Mucosa of rectum (tissue), 2 donors: ENCODE results near the gene MRPL27.
"Not testable (repeated sequence)": the region's sequence is repeated elsewhere in the genome, so short reads cannot be mapped to it uniquely, and the experiment has no call there.

Experiments
- H3K27ac ChIP-seq, 2 donors: one replicate each; pipeline ENCODE4 v1.7.0; 2013; ENCODE audit warnings: inconsistent platforms in 2 of 2, low read depth in 2 of 2, low read length in 2 of 2
- H3K27me3 ChIP-seq, 2 donors: one replicate each; pipeline ENCODE4 v1.7.0; 2013; ENCODE audit warnings: low read length in 2 of 2; ENCODE audit not compliant: control insufficient read depth in 2 of 2, insufficient read depth in 2 of 2
- H3K36me3 ChIP-seq, 2 donors: one replicate each; pipeline ENCODE4 v1.7.0; 2013; ENCODE audit warnings: low read length in 2 of 2; ENCODE audit not compliant: control insufficient read depth in 2 of 2, insufficient read depth in 2 of 2
- H3K4me1 ChIP-seq, 2 donors: one replicate each; pipeline ENCODE4 v1.7.0; 2013; ENCODE audit warnings: low read length in 2 of 2, mild to moderate bottlenecking in 1 of 2; ENCODE audit not compliant: control insufficient read depth in 2 of 2, insufficient read depth in 2 of 2
- H3K4me3 ChIP-seq, 2 donors: one replicate each; pipeline ENCODE4 v1.7.0; 2013; ENCODE audit warnings: low read length in 2 of 2
- H3K9ac ChIP-seq, 2 donors: one replicate each; pipeline ENCODE4 v1.7.0; 2013; ENCODE audit warnings: low read length in 2 of 2, low read depth in 1 of 2, mild to moderate bottlenecking in 1 of 2
- H3K9me3 ChIP-seq, 2 donors: one replicate each; pipeline ENCODE4 v1.7.0; 2013; ENCODE audit warnings: low read length in 2 of 2; ENCODE audit not compliant: control insufficient read depth in 2 of 2
- donor health status: healthy.
- donor health status: Normal muscosa, but diverticular disease.

The MRPL27 gene

GRCh38 chr17:50347117-50347893 is 25.7 kb downstream of the MRPL27 start:
- no peaks in the 10 kb centered on the region for H3K36me3 ChIP-seq
- no peaks in the 10 kb centered on the region for H3K9me3 ChIP-seq
- no peaks in the 10 kb centered on the region for H3K27me3 ChIP-seq
- H3K27ac ChIP-seq = no peak overlapping the region
- peak overlapping the region; percentile 63 to 72 for H3K9ac ChIP-seq
- H3K4me1 ChIP-seq = peaks cover 15 to 22% of the 10 kb centered on the region in 2 donors
- peak overlapping the region; percentile 71 to 83 for H3K4me3 ChIP-seq

- Histone ChIP-seq H3K36me3 (no peaks in the 10 kb centered on the region), H3K27ac (peak overlapping the region; percentile 17 to 56), H3K9me3 (no peaks in the 10 kb centered on the region), H3K4me3 (peak overlapping the region; percentile 71 to 83), H3K27me3 (no peaks in the 10 kb centered on the region), H3K4me1 (peaks cover 15 to 22% of the 10 kb centered on the region in 2 donors), H3K9ac (peak overlapping the region; percentile 63 to 72)
Observed at GRCh38 chr17:50346313-50347116, 26.5 kb downstream of the MRPL27 start.

GRCh38 chr17:50345432-50346312 is 27.3 kb downstream of the MRPL27 start, which contains the start of gene XYLT2:
Gene XYLT2, plus strand, starts transcription at chr17:50346126. Its CDS starts 15 bp downstream, at chr17:50346141.
- peak within 1 kb of the TSS; percentile 72 to 80 for H3K9ac ChIP-seq
- peaks cover 15 to 22% of the 10 kb centered on the region in 2 donors for H3K4me1 ChIP-seq
- peak within 1 kb of the TSS; percentile 63 to 77 for H3K27ac ChIP-seq
- H3K4me3 ChIP-seq = peak within 1 kb of the TSS; percentile 71 to 83
- no peaks in the 10 kb centered on the region for H3K27me3 ChIP-seq
- H3K9me3 ChIP-seq = no peaks in the 10 kb centered on the region
- no peaks in the 10 kb centered on the region for H3K36me3 ChIP-seq

GRCh38 chr17:50344731-50345365 is 28.1 kb downstream of the MRPL27 start:
- peak overlapping the region; percentile 63 to 77 for H3K27ac ChIP-seq
- peaks cover 15 to 22% of the 10 kb centered on the region in 2 donors for H3K4me1 ChIP-seq
- H3K27me3 ChIP-seq = no peaks in the 10 kb centered on the region
- H3K9me3 ChIP-seq = no peaks in the 10 kb centered on the region
- H3K36me3 ChIP-seq = no peaks in the 10 kb centered on the region
- peak overlapping the region in 1 of 2 donors; percentile 3 for H3K4me3 ChIP-seq
- H3K9ac ChIP-seq = no peak overlapping the region

GRCh38 chr17:50339381-50339780 is 33.6 kb downstream of the MRPL27 start:
- H3K4me3 ChIP-seq = no peak overlapping the region
- H3K27ac ChIP-seq = no peak overlapping the region
- H3K36me3 ChIP-seq = no peaks in the 10 kb centered on the region
- peaks cover 0 to under 1% of the 10 kb centered on the region in 2 donors for H3K4me1 ChIP-seq
- H3K9me3 ChIP-seq = no peaks in the 10 kb centered on the region
- no peak overlapping the region for H3K9ac ChIP-seq
- H3K27me3 ChIP-seq = no peaks in the 10 kb centered on the region

- H3K27me3 ChIP-seq = no peaks in the 10 kb centered on the region
- no peak overlapping the region for H3K9ac ChIP-seq
- H3K27ac ChIP-seq = no peak overlapping the region
- no peaks in the 10 kb centered on the region for H3K36me3 ChIP-seq
- H3K4me3 ChIP-seq = no peak overlapping the region
- H3K4me1 ChIP-seq = no peaks in the 10 kb centered on the region
- H3K9me3 ChIP-seq = no peaks in the 10 kb centered on the region
Observed at GRCh38 chr17:50338645-50339044, 34.3 kb downstream of the MRPL27 start.

- H3K9ac ChIP-seq = no peak overlapping the region
- H3K9me3 ChIP-seq = no peaks in the 10 kb centered on the region
- H3K27ac ChIP-seq = no peak overlapping the region
- no peaks in the 10 kb centered on the region for H3K27me3 ChIP-seq
- no peaks in the 10 kb centered on the region for H3K4me1 ChIP-seq
- H3K4me3 ChIP-seq = no peak overlapping the region
- H3K36me3 ChIP-seq = no peaks in the 10 kb centered on the region
Observed at GRCh38 chr17:50337956-50338355, 35.0 kb downstream of the MRPL27 start.

- not testable (repeated sequence) for H3K36me3 ChIP-seq, H3K4me3 ChIP-seq, H3K27me3 ChIP-seq, H3K27ac ChIP-seq, H3K4me1 ChIP-seq, H3K9ac ChIP-seq, H3K9me3 ChIP-seq
Observed at GRCh38 chr17:50333291-50334057, 39.5 kb downstream of the MRPL27 start.

GRCh38 chr17:50332196-50332595 is 40.8 kb downstream of the MRPL27 start:
- Histone ChIP-seq H3K36me3 (no peaks in the 10 kb centered on the region), H3K4me1 (no peaks in the 10 kb centered on the region), H3K4me3 (no peak overlapping the region), H3K9ac (no peak overlapping the region), H3K27ac (no peak overlapping the region), H3K9me3 (no peaks in the 10 kb centered on the region), H3K27me3 (peaks cover 0 to 3% of the 10 kb centered on the region in 2 donors)
